Heart left ventricle (tissue), 16 donors: ENCODE results near the gene ASXL1. TPM values are rescaled to one million over a fixed set of nuclear protein-coding genes. Genes with fewer than 3 reads are reported as not detected.

Experiments used
- ATAC-seq, 4 donors: fragments of 200-7000 bp; cut with Tn5 transposase; one replicate each; pipeline ENCODE4 v1.9.1; 2020 to 2022; ENCODE audit warnings: moderate library complexity in 4 of 4, mild to moderate bottlenecking in 3 of 4, moderate number of reproducible peaks in 1 of 4
- DNase-seq, 5 donors: peaks; one replicate each; pipeline ENCODE4 v3.0.0-alpha.2; 2020
- H3K27ac ChIP-seq, 12 donors: fragments of 200-600 bp; sonication (generic) in 4 of 12; one replicate each; pipeline versions ENCODE4 v1.5.0 to v1.8.0; 2016 to 2022; ENCODE audit warnings: mild to moderate bottlenecking in 2 of 12
- H3K27me3 ChIP-seq, 9 donors: fragments of 200-600 bp; sonication (generic) in 2 of 9; one replicate each; pipeline versions ENCODE4 v1.5.1 to v1.8.0; 2016 to 2022; ENCODE audit warnings: mild to moderate bottlenecking in 3 of 9
- H3K36me3 ChIP-seq, 9 donors: fragments of 200-600 bp; sonication (generic) in 2 of 9; one replicate each; pipeline versions ENCODE4 v1.5.0 to v1.8.0; 2018 to 2022; ENCODE audit warnings: mild to moderate bottlenecking in 2 of 9
- H3K4me1 ChIP-seq, 12 donors: fragments of 200-600 bp; sonication (generic) in 4 of 12; one replicate each; pipeline versions ENCODE4 v1.5.0 to v1.8.0; 2016 to 2022; ENCODE audit warnings: mild to moderate bottlenecking in 3 of 12
- H3K4me3 ChIP-seq, 12 donors: fragments of 200-600 bp; sonication (generic) in 4 of 12; one replicate each; pipeline versions ENCODE4 v1.5.0 to v1.8.0; 2017 to 2022; ENCODE audit warnings: mild to moderate bottlenecking in 9 of 12, moderate library complexity in 4 of 12
- H3K9me3 ChIP-seq, 12 donors: fragments of 200-600 bp; sonication (generic) in 4 of 12; one replicate each; pipeline versions ENCODE4 v1.5.0 to v1.8.0; 2016 to 2022; ENCODE audit warnings: mild to moderate bottlenecking in 1 of 12
- POLR2A ChIP-seq, 2 donors: fragments of 450-650 bp; IDR thresholded peaks; one replicate each; pipeline ENCODE4 v1.6.1; 2017; ENCODE audit warnings: antibody characterized with exemption in 2 of 2, mild to moderate bottlenecking in 2 of 2, moderate library complexity in 2 of 2
- WGBS, 4 donors: extraction: QIAGEN DNeasy Blood & Tissue Kit in 2 of 4; methylation state at CpG; one replicate each; pipeline versions ENCODE4 v1.1.5 to v1.1.7; 2013 to 2018; 5-methylcytosine and 5-hydroxymethylcytosine counted together
- intact Hi-C, 10 donors: fragments of 100-400 bp; cut with DNase I; formaldehyde crosslinking; loops; one replicate each; pipeline versions ENCODE4 v1.11.1 to v1.14.2; 2022
- polyA plus RNA-seq, 2 donors: library from polyadenylated mRNA; stranded (reverse); fragments of 200-250 nt; gene quantifications; one replicate each; pipeline ENCODE4 v1.2.3, GENCODE V29; 2013
- total RNA-seq, 9 donors: library from RNA; depleted of rRNA in 2 of 9; stranded (reverse); fragments of >200 nt in 2 of 9; fragmentation: NEBNext Ultra II Directional in 3 of 9; extraction: Animal tissue kit (Norgen Biotek cat#: 25700) in 3 of 9; gene quantifications; one replicate each; pipeline versions ENCODE4 v1.1.0 to v1.2.4, GENCODE V29; 2016 to 2023
- TF ChIP-seq, protein P1 (sequence below), 12 donors: fragments of 200-600 bp; sonication (generic) in 4 of 12; IDR thresholded peaks; one replicate each; pipeline versions ENCODE4 v1.5.0 to v1.8.0; 2018 to 2022; ENCODE audit warnings: antibody characterized with exemption in 12 of 12, mild to moderate bottlenecking in 5 of 12
- donor health status: ischemic (EF 13 %, LVEDD 7.1; RV severe dilation, severe dysfunction).
- donor health status: healthy with polysubstance abuse.
- donor health status: DM: no; HTN: yes; CAD: no.
- donor health status: DM: no; HTN: no; CAD: no.
- donor health status: ischemic (EF 25% LVEDD 6.9; RV normal size, moderate dysfunction).
- donor health status: ischemic (EF 25% LVEDD 5.7; RV mildly dilated, moderate dysfunction).
- donor health status: healthy.
- donor health status: DM: yes; HTN: yes; CAD: no.
- donor health status: ischemic (EF 35%, LVEDD 5.7; RV mildly dilated, moderate dysfunction).
- donor health status: nonischemic (EF 11% LVEDD 7.7; RV severe dilation, severe dysfunction).
- donor health status: DM: yes; HTN: yes; CAD: no.
- donor health status: PGD.
- donor health status: ischemic (EF 29% LVEDD 5.4; RV normal size, mild dysfunction).
- donor health status: nonischemic (EF 23%, LVEDD 6.1; RV moderate dilation, normal function).

Gene ASXL1
- total and polyA plus RNA-seq, 11 donors = 15.1 to 50.1 (median 26.5) TPM

GRCh38 chr20:32448306-32449056 lies 90.3 kb downstream of the ASXL1 start:
- peaks cover 0 to 61% (median 38%) of the 10 kb centered on the region in 12 donors for H3K4me1 ChIP-seq
- intact Hi-C loops = no loop called here
- H3K27me3 ChIP-seq = no peaks in the 10 kb centered on the region
- H3K4me3 ChIP-seq = no peak overlapping the region
- DNase-seq (peak in 2 of 5 donors; percentile 25 to 45), ATAC-seq (peak in 1 of 4 donors; percentile 15)
- H3K9me3 ChIP-seq = no peaks in the 10 kb centered on the region
- TF ChIP-seq, protein P1, sequence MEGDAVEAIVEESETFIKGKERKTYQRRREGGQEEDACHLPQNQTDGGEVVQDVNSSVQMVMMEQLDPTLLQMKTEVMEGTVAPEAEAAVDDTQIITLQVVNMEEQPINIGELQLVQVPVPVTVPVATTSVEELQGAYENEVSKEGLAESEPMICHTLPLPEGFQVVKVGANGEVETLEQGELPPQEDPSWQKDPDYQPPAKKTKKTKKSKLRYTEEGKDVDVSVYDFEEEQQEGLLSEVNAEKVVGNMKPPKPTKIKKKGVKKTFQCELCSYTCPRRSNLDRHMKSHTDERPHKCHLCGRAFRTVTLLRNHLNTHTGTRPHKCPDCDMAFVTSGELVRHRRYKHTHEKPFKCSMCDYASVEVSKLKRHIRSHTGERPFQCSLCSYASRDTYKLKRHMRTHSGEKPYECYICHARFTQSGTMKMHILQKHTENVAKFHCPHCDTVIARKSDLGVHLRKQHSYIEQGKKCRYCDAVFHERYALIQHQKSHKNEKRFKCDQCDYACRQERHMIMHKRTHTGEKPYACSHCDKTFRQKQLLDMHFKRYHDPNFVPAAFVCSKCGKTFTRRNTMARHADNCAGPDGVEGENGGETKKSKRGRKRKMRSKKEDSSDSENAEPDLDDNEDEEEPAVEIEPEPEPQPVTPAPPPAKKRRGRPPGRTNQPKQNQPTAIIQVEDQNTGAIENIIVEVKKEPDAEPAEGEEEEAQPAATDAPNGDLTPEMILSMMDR (IDR thresholded peaks at IDR 0.05) = no peak
- H3K36me3 ChIP-seq = peaks cover 0 to 72% (median 50%) of the 10 kb centered on the region in 9 donors
- peak overlapping the region in 5 of 12 donors; percentile 8 to 57 (median 23) for H3K27ac ChIP-seq
- WGBS, 4 donors = 69 to 80% (median 77%) methylated on average over 13 of the region's 13 CpGs

DNA sequence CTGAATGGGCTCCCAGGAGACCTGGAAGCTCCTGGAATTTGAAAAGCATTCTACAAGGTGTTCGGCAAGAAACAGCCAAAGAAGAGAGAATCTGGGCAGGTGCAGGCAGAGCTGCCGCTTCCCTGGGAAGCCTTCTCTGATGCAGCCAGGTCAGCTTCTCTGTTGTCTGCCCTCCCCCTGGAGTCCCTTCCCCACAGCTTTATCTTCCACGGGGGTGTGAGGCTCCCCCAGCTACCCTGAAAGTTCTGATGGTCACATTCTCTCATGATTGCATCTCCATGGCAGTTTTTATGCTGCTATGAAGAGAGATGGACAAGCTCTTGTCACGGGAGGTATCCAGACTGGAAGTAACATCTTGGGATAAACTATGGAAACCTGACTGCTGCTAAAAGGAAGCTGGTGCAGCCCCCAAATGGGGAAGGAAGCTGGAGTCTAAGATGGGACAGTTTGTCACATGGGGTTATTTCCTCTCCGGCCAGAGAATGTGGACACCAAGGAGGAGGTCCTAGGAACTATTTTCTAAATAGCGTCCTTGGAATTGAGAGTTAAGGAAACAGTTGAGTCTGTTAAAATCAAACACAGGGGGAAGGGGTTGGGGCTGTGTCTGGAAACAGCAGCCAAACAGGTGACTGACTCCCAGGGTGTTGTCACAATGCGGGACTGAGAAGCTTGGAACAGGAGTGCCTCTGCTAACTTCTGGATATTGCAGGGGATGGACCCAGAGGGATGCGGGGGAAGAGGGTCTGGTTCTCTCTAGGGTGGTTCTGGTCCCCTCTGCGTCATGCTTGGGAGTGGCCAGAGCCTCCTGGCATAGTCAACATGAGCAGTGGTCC lies 91.1 kb downstream of the ASXL1 start:
- Histone ChIP-seq H3K27me3 (no peaks in the 10 kb centered on the region), H3K4me1 (peaks cover 0 to 61% (median 38%) of the 10 kb centered on the region in 12 donors), H3K4me3 (no peak overlapping the region), H3K27ac (peak overlapping the region in 9 of 12 donors; percentile 4 to 57 (median 23)), H3K36me3 (peaks cover 0 to 69% (median 47%) of the 10 kb centered on the region in 9 donors), H3K9me3 (no peaks in the 10 kb centered on the region)
- TF ChIP-seq POLR2A (IDR thresholded peaks at IDR 0.05) = no peak
- TF ChIP-seq, protein P1 (IDR thresholded peaks at IDR 0.05) = no peak
- DNase-seq (no peak), ATAC-seq (peak in 1 of 4 donors; percentile 34)
- intact Hi-C loops = no loop called here
- 61 to 68% (median 64%) methylated on average over 9 of the region's 9 CpGs for WGBS, 4 donors

DNA sequence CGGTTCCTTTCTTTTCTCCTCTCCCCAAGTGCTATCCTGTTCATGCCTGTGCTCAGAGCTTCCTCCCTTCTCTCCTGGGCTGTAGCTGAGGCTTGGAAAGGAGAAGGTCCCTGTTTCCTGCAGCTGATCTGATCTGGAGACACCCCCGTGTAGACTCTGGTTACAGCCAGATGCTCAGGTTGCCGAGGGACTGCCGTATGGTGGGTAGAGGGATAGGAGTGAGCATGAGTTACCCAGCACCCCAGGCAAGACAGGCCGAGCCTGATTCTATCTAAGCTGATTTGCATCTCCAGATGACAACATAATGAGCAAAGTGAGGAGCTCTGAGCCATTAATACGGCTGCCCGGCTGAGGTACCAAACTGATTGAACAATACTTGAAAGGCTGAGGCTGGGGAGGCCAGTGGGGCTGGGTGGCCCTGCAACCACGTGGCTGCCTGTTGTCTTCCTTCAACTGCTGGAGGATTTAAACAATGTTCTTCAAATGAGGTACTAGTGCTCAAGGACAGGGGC lies 91.8 kb downstream of the ASXL1 start:
- intact Hi-C loops = loop anchor here in 4 of 10 donors (10.0 kb wide), 2 partner anchors 115 to 615 kb away; no protein-coding TSS in a partner anchor
- H3K27ac ChIP-seq = peak overlapping the region in 8 of 12 donors; percentile 4 to 34 (median 18)

More for the DNA sequence above, 91.8 kb downstream of the ASXL1 start:
- ATAC-seq (peak in 1 of 4 donors; percentile 18), DNase-seq (no peak)
- Histone ChIP-seq H3K36me3 (peaks cover 0 to 64% (median 41%) of the 10 kb centered on the region in 9 donors), H3K4me3 (no peak overlapping the region), H3K27me3 (no peaks in the 10 kb centered on the region), H3K9me3 (no peaks in the 10 kb centered on the region), H3K4me1 (peaks cover 0 to 61% (median 38%) of the 10 kb centered on the region in 12 donors)
- 44 to 69% (median 63%) methylated on average over 7 to 8 of the region's 8 CpGs for WGBS, 4 donors
- TF ChIP-seq, protein P1 (IDR thresholded peaks at IDR 0.05) = no peak
- no peak for TF ChIP-seq POLR2A (IDR thresholded peaks at IDR 0.05)
